GM19240 (cell line): ENCODE data around the gene RGS9.
"Not testable (repeated sequence)": the region's sequence is repeated elsewhere in the genome, so short reads cannot be mapped to it uniquely, and the experiment has no call there.

Experiments used
- DNase-seq: peaks from one replicate; pipeline ENCODE4 v3.0.0; 2011; ENCODE audit warnings: low spot score; ENCODE audit not compliant: insufficient read length

RGS9 gene

DNA sequence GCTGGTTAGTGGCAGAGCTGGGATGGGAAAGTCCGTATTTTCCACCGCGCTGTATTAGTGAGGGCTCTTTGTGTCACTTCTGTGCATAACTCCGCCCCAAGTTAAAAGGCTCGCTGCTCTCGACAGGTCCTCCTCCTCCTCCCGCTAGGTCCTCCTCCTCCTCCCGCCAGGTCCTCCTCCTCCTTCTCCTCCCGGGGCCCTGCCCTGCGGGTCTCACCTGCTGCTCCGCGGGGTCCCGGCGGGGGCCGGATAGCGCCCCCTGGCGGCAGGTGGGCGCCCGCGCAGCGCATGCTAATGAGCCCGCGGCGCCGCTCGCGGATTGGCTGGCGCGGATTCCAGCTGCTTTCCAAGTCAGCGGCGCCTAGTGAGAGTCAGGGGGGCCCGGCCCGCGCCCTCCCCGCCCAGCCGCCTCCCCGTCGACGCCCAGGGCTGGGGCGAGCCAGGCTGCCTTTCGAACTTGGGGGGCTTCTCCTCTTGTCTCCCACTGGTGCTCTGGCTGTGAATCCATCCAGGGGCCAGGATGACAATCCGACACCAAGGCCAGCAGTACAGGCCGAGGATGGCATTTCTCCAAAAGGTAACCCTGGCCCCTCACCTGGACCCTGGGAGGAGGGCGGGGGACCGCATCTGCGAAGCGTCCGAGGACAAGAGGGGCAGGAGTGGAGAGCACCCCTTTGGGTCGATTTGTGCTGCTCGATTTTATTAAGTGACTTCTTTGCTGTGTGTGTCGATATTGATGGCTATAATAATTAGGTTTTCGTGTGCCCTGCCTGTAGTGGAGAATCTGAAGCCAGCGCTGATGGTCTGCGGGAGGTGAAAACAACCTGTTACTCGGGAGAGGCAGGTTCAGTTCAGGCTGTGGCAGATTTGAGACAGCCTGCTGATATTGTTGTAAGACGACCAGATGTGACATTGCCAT lies at the start of gene RGS9:
RGS9 (plus strand) TSS at position 350 of the 919 bp plus-strand sequence; CDS start at position 521, 171 bp downstream.
- peak; percentile 71 for DNase-seq

DNA sequence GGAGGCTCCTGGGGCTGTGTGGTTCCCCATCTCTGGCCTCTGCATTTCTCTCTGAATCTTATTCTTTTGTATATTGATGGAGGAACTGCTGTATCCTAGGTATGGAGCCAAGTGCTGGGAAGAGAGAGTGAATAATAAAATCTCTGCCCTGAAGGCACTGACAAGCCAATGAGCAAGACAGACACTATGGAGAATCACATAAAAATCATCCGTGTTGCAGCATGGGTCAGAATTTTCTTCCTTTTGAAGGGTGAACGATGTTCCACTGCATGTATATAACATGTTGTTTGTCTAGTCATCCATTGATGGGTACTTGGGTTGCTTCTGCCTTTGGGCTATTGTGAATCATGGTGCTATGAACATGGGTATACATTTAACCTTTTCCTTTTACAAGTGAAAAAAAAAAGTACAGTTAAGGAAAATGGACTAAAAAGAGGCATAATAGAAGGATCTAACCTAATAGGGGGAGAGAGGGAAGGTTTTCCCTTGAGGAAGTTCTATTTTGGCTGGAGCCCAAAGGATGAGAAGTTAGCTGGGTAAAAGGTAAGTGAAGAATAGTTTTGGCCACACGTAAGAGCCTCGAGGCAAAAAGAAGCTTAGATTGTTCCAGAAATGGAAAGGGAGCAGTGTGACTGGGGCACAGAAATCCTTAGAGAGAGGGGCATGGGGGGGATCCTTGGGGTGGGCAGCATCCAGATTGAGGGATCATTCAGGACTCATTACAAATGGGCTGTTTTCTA lies 48.4 kb upstream of the RGS9 start:
- no peak for DNase-seq

DNA sequence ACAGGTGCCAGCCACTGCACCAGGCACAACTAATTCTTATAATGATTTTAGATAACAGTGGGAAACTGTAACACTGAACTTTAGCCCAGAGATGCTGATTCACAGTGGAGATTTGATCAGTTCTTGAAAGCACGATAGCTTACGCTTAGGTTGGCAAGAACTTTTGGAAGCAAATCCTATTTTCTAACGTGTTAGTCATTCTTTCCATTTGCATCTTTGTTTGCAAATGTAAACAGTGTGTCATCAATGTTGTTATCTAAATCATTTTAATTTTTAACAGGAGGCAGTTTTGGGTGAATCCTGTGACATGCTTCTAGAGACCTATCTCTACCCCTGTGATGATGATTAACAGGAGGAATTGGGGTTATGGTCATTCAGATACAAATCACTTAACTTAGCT lies 44.9 kb upstream of the RGS9 start:
- no peak for DNase-seq

DNA sequence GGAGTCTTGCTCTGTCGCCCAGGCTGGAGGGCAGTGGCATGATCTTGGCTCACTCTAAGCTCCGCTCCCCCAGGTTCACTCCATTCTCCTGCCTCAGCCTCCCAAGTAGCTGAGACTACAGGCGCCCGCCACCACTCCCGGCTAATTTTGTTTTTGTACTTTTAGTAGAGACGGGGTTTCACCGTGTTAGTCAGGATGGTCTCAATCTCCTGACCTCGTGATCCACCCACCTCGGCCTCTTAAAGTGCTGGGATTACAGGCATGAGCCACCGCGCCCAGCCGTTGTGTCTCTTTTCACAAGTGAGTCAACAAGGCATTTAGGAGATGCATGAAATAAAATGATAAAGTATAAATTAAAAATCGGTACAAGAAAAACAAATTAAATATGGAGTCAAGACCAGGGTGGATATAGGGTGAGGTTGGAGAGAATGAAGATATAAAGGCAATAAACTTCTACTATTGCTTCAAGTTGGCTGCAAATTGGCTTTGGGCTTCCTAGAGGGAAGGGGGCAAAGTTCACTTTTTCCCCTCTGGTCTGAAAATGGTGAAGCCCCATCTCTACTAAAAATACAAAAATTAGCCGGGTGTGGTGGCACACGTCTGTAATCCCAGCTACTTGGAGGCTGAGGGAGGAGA lies 44.3 kb upstream of the RGS9 start:
- not testable (repeated sequence) for DNase-seq

DNA sequence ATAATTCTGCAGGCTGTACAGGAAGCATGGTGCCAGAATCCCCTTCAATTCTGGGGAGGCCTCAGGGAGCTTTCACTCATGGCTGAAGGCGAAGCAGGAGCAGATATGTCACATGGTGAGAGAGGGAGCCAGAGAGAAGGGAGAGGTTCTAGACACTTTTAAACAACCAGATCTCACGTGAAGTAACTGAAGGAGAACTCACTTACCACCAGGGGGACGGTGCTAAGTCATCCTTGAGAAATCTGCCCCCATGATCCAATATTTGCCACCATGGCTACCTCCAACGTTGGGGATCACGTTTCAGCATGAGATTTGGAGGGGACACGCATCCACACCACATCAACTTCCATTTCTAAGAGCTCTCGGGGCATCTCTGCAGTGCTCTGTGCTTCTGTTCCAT lies 43.2 kb upstream of the RGS9 start:
- DNase-seq: no peak

DNA sequence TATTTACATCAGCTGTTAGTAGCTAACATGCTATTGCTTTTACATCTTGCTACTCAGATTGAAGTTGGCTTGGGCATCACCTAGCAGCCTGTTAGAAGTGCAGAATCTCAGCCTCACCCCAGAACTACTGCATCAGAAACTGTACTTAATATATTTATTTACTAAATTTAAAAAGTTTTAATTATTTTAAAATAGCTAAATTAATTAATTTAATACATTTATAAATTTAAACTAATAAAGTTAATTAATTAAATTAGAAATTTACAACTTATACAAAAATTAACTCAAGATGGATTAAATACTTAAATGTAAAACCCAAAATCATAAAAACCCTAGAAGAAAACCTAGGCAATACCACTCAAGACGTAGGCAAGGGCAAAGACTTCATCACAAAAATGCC lies 41.7 kb upstream of the RGS9 start:
- DNase-seq: no peak

DNA sequence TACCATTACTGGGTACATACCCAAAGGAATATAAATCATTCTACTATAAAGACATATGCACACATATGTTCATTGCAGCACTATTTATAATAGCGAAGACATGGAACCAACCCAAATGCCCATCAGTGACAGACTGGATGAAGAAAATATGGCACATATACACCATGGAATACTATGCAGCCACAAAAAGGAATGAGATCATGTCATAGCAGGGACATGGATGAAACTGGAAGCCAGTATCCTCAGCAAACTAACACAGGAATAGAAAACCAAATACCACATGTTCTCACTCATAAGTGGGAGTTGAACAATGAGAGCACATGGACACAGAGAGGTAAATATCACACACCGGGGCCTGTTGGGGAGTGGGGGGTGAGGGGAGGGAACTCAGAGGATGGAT lies 40.8 kb upstream of the RGS9 start:
- not testable (repeated sequence) for DNase-seq

DNA sequence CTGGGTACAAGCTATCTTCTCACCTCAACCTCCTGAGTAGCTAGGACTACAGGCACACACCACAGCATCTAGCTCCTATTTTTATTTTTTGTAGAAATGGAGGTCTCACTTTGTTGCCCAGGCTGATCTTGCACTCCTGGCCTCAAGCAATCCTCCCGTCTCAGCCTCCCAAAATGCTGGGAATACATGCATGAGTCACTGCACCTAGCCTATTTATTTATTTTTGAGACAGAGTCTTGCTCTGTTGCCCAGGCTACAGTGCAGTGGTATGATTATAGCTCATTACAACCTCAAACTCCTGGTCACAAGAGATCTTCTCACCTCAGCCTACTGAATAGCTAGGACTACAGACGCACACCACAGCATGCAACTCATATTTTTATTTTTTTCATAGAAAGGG lies 40.1 kb upstream of the RGS9 start:
- no peak for DNase-seq

DNA sequence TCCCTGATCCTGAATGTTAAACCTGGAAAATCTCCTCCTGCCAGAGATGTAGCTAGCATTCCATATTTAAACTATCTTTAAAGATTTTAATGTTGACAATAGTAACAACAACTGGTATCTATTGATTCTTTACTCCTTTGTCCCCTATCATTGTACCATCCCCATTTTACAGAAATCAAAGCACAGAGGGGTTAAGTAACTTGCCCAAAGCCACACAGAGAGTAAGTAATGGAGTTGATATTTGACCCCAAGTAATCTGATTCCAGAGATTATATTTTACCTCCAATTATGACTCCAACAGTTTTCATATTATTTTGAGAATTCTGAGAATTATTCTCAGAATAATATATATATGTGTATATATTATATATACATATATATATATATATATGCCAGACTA lies 37.7 kb upstream of the RGS9 start:
- DNase-seq: no peak

DNA sequence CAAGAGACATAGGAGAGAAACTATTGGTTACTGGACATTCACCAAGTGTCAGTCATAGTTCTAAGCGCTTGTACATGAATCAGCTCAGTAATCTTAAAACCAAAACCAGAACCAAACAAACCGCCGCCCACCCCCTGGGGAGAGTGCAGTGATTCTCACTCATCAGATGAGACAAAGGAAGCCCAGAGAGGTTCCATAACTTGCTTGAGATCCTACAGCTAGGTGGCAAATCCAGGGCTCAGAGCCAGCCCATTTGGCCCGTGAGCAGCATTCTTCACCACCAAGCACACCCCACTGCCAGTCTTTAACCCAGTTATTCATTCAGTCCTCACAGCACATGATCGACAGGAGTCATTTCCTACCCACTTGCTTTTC lies 37.2 kb upstream of the RGS9 start:
- DNase-seq: peak; percentile 51

DNA sequence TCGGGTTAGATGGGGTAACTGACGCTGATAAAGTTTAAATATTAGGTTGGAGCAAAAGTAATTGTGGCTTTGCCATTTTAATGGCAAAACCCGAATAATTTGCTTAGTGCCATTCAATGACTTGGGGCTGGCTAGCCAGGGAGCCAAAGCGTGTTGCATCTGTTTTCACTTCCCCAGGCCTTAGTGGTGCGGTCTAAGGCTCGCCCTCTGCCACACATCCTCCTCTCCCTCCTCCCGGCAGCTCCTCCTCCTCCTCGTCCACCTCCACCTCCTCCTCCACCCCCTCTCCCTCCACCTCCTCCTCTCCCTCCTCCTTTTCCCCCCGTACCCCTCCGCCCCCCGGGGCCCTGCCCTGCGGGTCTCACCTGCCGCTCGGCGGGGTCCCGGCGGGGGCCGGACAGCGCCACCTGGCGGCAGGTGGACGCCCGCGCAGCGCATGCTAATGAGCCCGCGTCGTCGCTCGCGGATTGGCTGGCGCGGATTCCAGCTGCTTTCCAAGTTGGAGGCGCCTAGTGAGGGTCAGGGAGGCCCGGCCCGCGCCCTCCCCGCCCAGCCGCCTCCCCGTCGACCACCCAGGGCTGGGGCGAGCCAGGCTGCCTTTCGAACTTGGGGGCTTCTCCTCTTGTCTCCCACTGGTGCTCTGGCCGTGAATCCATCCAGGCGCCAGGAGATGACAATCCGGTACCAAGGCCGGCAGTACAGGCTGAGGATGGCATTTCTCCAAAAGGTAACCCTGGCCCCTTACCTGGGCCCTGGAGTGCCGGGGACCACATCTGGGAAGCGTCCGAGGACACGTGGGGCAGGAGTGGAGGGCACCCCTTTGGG lies 36.6 kb upstream of the RGS9 start:
- peak; percentile 63 for DNase-seq

DNA sequence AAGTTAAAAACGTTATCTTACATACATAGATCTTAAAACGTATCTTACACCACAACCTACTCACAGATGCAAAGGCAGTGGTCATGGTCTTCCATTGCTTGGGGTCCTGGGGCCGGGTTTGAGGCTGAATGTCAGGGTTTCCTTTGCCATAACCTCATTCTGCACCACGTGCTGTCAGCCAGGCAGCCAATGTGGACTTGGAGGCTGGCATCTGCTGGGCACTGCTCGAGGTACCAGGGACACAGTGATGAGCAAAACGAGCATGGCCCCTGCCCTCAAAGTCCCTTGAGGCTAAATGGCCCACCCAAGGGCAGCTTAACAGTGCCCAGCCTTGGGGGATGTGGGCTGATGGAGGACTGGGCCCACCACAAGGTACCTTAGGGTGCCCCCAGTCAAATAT lies 35.8 kb upstream of the RGS9 start:
- no peak for DNase-seq

DNA sequence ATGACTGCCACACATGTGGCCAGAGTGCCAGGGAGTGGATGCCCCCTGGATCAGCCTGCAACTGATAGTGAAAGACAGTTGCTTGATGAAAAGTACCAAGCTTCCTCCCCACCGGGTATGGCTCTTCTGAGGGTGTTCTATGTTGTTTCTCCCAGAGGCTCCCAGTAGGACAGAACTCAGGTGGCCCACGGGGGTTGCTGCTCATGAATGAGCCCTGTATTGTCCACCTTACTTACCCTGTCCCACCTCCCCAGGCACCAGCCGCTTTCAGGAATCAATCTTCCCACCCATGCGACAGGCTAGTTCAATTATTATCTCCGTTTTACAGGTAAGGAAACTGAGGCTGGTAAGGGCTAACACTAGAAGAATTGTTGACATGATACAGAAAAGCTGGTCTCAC lies 34.9 kb upstream of the RGS9 start:
- DNase-seq: no peak

DNA sequence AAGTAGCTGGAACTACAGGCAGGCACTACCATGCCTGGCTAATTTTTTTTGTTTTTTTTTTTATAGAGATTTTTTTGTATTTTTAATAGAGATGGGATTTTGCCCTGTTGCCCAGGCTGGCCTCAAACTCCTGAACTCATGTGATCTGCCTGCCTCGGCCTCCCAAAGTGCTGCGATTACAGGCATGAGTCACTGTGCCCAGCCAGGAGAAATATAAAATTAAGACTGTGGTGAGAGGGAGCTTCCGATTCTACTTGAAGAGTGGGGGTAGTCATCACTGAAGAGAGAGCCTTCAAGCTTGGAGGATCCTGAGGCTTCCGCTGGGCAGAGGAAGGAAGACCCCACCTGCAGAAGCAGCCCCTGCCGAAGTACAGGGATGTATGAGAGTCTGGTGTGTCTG lies 34.4 kb upstream of the RGS9 start:
- no peak for DNase-seq

DNA sequence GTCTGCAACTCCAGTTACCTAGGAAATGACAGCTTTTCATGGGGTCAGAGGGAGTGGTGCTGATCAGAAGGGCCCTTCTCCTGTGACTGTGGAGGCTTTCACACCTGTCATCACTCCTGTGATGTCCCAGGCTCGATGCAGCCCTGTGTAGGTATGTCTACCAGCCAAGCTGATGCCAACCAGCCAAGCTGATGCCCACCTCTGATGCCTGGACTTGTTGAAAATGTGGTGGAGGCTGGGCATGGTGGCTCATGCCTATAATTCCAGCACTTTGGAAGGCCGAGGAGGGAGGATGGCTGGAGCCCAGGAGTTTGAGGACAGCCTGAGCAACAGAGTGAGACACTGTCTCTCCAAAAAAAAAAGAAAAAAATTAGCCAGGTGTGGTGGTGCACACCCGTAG lies 33.7 kb upstream of the RGS9 start:
- DNase-seq: no peak

DNA sequence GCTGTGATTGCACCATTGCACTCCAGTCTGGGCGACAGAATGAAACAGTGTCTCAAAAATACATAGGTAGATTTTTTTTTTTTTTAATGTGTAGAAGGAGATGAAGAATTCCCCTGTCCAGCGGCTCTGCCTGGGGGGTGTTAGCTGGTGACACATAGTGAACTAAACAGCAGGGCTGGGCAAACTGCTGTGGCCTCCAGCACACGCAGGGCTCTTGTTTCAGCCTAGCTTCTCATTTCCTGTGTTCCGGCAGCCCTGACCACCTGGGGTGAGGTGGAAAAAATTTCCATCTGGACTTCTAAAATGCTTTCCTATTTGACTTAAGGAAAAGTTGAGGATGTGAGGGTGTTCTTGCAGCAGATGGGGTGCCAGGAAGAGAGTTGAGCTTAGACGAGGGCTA lies 33.3 kb upstream of the RGS9 start:
- DNase-seq: no peak

DNA sequence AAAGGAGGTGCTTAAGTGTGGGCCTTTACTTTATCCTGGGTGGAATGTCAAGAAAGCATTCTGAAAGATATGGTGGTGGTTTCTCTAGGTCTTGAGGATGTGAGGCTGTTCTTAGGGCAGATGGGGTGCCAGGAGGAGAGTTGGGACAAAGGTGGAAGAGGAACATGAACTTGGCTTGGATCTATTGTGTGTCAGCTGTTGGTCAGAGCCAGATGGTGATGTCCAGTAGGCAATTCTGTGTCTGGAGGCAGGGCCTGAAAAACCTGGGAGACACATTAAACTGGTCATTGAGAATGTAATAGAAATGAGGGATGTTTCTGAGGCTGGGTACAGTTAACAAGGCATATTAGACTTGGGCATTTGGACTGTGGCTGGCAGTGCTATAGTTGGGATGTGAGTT lies 32.6 kb upstream of the RGS9 start:
- DNase-seq: no peak

DNA sequence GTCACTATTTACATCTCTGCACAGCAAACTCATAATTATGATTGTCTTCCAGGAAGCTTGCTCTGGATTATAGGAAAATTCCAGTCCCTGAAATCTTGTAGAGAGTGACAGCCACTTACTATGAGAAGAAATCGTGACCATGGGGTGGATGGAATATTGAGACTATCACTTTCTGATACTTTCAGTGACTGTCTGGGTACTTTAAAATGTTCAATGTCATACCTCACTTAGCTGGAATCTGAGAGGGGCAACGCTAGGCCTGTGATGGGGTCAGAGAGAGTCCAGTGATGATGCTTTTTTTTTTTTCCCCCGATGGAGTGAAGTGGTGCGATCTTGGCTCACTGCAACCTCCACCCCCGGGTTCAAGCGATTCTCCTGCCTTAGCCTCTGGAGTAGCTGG lies 32.2 kb upstream of the RGS9 start:
- DNase-seq: no peak

DNA sequence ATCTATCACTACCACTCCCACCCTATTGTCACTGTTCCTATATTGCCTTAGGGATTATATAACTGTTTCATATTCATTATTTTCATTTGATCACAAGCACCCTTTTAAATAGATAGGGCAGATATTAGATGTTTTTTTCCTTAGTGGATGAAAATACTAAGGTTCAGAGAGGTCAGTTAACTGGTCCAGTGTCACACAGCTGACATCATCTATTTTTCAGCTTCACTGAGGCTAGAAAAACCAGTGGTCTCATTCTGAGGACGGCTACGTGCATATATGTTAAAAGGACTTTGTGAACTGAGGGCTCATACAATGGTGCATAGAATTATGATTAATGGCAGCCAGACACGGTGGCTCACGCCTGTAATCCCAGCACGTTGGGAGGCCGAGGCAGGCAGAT lies 29.0 kb upstream of the RGS9 start:
- no peak for DNase-seq

DNA sequence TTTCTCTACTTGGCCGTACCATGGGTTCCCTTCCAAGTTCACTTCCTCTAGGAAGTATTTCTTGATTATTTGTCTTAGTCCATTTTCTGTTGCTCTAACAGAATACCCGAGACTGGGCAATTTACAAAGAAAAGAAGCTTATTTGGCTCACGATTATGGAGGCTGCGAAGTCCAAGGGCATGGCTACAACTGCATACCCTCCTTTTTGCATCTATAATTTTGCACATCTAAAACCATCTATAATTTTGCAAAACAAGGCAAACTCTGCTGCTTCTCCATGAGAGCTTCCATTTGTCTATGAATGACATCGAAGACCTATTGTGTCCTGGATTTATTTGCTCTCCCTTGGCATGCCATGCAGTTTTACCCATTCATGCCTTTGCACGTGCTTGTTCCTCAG lies 27.6 kb upstream of the RGS9 start:
- DNase-seq: no peak

DNA sequence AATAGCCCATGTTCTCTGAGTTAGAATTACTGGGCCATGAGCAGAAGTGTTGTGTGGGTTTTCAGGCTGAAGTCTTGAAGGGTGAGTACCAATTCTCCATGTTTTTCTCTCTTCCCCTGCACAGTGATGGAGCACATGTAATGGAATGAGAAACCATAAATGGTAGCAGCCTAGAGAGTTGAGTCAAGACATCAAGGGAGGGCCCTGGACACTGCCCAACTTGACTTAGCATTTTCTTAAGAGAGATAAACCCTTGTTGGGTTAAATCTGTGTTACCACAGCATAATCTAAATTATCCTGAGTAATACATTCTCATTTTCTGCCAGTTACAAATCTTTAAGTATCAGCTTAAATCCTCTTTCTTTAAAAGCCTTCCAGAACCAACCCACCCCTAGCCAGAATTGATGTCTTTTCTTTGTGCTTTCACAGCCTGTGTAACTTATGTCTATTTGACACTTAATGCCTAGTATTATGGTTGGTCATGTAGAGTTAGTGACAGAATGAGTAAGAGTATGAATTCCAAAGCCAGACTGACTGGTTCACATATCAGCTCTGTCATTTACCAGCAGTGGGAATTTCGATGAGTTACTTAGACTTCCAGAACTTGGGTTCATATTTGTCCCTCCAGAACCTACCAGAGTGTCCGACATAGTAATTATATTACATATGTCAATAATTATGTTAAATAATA lies 27.0 kb upstream of the RGS9 start:
- DNase-seq: no peak
